GM18502 (cell line): ENCODE results near the gene MMP23B.
"Not testable (repeated sequence)": the region's sequence is repeated elsewhere in the genome, so short reads cannot be mapped to it uniquely, and the experiment has no call there.

Experiments
- ATAC-seq: cut with Tn5 transposase; IDR thresholded peaks from one replicate; pipeline ENCODE4 v1.9.1; 2021; ENCODE audit warnings: mild to moderate bottlenecking; ENCODE audit not compliant: unreplicated experiment, poor library complexity

Gene MMP23B

GRCh38 chr1:1629430-1630190 is 2.4 kb upstream of the MMP23B start:
- ATAC-seq, result no peak

GRCh38 chr1:1630191-1630964 is 1.6 kb upstream of the MMP23B start:
- no peak for ATAC-seq

GRCh38 chr1:1630965-1631781 is 800 bp upstream of the MMP23B start:
- no peak for ATAC-seq

- not testable (repeated sequence) for ATAC-seq
Observed at GRCh38 chr1:1633409-1633808, 1.4 kb downstream of the MMP23B start.

GRCh38 chr1:1634613-1635012 is 2.6 kb downstream of the MMP23B start:
- not testable (repeated sequence) for ATAC-seq

- ATAC-seq, result not testable (repeated sequence)
Observed at GRCh38 chr1:1636621-1637478, 4.9 kb downstream of the MMP23B start.

GRCh38 chr1:1637479-1637875 is 5.5 kb downstream of the MMP23B start:
- not testable (repeated sequence) for ATAC-seq

GRCh38 chr1:1638528-1638927 is 6.6 kb downstream of the MMP23B start:
- not testable (repeated sequence) for ATAC-seq

- ATAC-seq, result not testable (repeated sequence)
Observed at GRCh38 chr1:1639368-1639767, 7.4 kb downstream of the MMP23B start.

- ATAC-seq, result not testable (repeated sequence)
Observed at GRCh38 chr1:1640081-1640480, 8.1 kb downstream of the MMP23B start.

- ATAC-seq, result not testable (repeated sequence)
Observed at GRCh38 chr1:1640711-1641461, 8.9 kb downstream of the MMP23B start.

GRCh38 chr1:1646326-1646725 is 14.4 kb downstream of the MMP23B start:
- not testable (repeated sequence) for ATAC-seq

- ATAC-seq, result not testable (repeated sequence)
Observed at GRCh38 chr1:1647567-1648241, 15.7 kb downstream of the MMP23B start.

GRCh38 chr1:1648265-1648664 is 16.3 kb downstream of the MMP23B start:
- not testable (repeated sequence) for ATAC-seq

- ATAC-seq, result peak; percentile 78
Observed at GRCh38 chr1:1658583-1659549, 26.9 kb downstream of the MMP23B start, which contains the start of gene CDK11B. Gene CDK11B, minus strand, starts transcription at chr1:1659004. Its CDS starts 1,519 bp downstream, at chr1:1657485.

GRCh38 chr1:1662392-1662791 is 30.4 kb downstream of the MMP23B start:
- ATAC-seq, result not testable (repeated sequence)
